A673 (cell line): ENCODE measurements around the gene PLVAP.

ENCODE experiments used
- EZH2 ChIP-seq: fragments of 200-600 bp; sonication (generic); IDR thresholded peaks from 2 replicates; pipeline ENCODE4 v1.6.1; 2017; ENCODE audit warnings: borderline replicate concordance, low read depth, mild to moderate bottlenecking, mixed read lengths, antibody characterized with exemption, low read length; ENCODE audit not compliant: poor library complexity, severe bottlenecking
- TF ChIP-seq, protein P1 (sequence below): fragments of 300-800, 200-600 bp; sonication (generic); conservative IDR thresholded peaks from 2 replicates; pipeline ENCODE4 v1.5.1; 2017; ENCODE audit warnings: low read depth, mild to moderate bottlenecking, antibody characterized with exemption, low read length, moderate library complexity, mixed read lengths

DNA sequence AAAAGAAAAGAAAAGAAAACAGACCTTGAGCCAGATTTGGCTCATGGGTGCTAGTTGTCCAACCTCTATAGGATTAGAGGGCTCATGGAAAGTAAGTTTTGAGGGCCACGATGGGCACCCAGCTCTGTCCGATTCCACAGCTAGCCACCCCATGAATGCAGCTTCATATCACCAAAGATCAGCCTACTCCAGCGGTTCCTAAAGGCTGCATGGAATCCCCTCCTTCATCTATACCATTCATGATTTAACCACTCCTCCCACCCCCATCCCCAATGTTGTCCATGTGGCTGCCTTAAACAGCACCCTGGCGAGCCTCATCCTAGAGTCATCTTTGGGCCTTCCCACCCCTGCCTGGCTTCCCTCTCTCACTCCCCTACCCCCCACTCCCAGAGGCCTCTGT lies 44.8 kb upstream of the PLVAP start:
- TF ChIP-seq, protein P1, sequence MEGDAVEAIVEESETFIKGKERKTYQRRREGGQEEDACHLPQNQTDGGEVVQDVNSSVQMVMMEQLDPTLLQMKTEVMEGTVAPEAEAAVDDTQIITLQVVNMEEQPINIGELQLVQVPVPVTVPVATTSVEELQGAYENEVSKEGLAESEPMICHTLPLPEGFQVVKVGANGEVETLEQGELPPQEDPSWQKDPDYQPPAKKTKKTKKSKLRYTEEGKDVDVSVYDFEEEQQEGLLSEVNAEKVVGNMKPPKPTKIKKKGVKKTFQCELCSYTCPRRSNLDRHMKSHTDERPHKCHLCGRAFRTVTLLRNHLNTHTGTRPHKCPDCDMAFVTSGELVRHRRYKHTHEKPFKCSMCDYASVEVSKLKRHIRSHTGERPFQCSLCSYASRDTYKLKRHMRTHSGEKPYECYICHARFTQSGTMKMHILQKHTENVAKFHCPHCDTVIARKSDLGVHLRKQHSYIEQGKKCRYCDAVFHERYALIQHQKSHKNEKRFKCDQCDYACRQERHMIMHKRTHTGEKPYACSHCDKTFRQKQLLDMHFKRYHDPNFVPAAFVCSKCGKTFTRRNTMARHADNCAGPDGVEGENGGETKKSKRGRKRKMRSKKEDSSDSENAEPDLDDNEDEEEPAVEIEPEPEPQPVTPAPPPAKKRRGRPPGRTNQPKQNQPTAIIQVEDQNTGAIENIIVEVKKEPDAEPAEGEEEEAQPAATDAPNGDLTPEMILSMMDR, result no peak
- no peak for TF ChIP-seq EZH2
